Breast epithelium (tissue), 3 donors: ENCODE data around the gene PMEPA1.

Source experiments
- CTCF ChIP-seq, 3 donors: fragments of 450-650 bp; IDR thresholded peaks; one replicate each; pipeline ENCODE4 v1.5.1; 2016 to 2017; ENCODE audit warnings: antibody characterized with exemption in 3 of 3, mild to moderate bottlenecking in 3 of 3, moderate library complexity in 3 of 3
- POLR2A ChIP-seq: fragments of 450-650 bp; IDR thresholded peaks from one replicate; pipeline ENCODE4 v1.6.1; 2016; ENCODE audit warnings: antibody characterized with exemption, mild to moderate bottlenecking, moderate library complexity

- TF ChIP-seq POLR2A (no peak), CTCF (IDR thresholded peaks at IDR 0.05) (no peak)
Observed at GRCh38 chr20:57612436-57612835, 97.4 kb downstream of the PMEPA1 start.
